ENCODE data around the gene RHOBTB3. TPM values are rescaled to one million over a fixed set of nuclear protein-coding genes. Genes with fewer than 3 reads are reported as not detected.

Gene RHOBTB3
- total RNA-seq, 1 experiment from 2014 or later = 84.3 TPM

DNA sequence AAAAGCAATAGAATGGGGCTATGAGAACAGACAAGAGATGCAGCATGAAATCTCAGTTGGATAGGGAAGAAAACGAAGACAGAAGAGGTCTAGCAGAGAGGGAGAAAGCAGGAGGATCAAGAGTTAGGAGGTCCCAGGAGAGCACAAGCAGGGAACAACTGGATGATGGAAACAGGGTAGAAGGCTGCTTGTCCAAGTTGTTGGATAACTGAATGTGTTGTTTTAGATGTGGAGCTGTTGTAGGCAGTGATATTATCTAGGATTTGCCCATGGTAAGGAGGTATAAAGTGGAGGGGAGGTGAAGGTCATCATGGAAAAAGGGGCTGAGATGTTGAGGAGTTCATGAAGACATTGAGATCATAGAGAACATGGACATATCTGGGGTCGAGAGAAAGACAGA lies 12.4 kb upstream of the RHOBTB3 start (continued):
- TF ChIP-seq, protein P1, sequence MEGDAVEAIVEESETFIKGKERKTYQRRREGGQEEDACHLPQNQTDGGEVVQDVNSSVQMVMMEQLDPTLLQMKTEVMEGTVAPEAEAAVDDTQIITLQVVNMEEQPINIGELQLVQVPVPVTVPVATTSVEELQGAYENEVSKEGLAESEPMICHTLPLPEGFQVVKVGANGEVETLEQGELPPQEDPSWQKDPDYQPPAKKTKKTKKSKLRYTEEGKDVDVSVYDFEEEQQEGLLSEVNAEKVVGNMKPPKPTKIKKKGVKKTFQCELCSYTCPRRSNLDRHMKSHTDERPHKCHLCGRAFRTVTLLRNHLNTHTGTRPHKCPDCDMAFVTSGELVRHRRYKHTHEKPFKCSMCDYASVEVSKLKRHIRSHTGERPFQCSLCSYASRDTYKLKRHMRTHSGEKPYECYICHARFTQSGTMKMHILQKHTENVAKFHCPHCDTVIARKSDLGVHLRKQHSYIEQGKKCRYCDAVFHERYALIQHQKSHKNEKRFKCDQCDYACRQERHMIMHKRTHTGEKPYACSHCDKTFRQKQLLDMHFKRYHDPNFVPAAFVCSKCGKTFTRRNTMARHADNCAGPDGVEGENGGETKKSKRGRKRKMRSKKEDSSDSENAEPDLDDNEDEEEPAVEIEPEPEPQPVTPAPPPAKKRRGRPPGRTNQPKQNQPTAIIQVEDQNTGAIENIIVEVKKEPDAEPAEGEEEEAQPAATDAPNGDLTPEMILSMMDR (IDR thresholded peaks at IDR 0.05 in 2 of 3, conservative IDR thresholded peaks at IDR 0.05 in 1 of 3; ENCODE audit: borderline replicate concordance in 1 of 3, insufficient read depth in 1 of 3, low read depth in 2 of 3, low read length in 2 of 3) = no peak
- no peak for TF ChIP-seq EZH2 (IDR thresholded peaks at IDR 0.05)

DNA sequence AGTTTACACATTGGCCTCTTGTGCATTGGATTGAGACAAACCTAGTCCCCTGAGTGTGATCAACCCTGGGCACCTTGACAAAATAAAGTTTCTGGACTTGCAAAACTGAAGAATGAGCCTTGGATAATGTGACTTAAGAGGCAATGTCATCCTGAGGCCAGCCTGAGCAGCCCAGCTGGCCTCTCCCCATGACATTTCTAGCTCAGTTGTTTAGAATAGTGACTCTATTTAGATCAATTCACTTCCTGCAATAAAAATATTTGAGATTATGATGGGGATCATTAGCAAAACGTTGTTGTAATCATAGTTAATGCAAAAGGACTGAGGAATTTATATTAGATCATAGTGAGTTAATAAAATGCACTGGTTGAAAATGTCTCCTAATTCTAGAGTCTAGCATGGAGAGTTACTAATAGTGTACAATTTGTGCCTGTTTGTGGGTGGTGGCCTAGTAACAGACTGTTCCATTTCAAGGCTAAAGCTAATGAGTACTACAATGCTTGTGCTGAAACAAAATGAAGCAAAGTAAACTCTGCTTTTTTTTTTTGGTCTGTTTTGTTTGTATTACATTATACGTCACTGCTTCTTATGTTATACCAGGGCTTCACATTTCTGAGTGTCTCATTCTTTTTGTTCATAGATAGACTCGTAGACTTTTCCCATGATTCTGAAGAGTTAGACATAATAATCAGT lies 10.9 kb upstream of the RHOBTB3 start:
- Histone ChIP-seq H3K4me3 (replicated peaks in 1 of 2; ENCODE audit: low read depth in 1 of 2, low read length in 2 of 2) (no peak overlapping the region), H3K79me2 (ENCODE audit: insufficient read depth, low read length) (no peaks in the 10 kb centered on the region), H3K9me3 (ENCODE audit: control insufficient read depth in 1 of 2, insufficient read depth in 1 of 2, low read depth in 1 of 2, low read length in 2 of 2) (no peaks in the 10 kb centered on the region), H3K27ac (ENCODE audit: low read depth, low read length) (no peak overlapping the region), H2AFZ (ENCODE audit: low read depth, low read length, poor library complexity, severe bottlenecking) (no peak overlapping the region), H3K36me3 (ENCODE audit: control insufficient read depth in 1 of 2, insufficient read depth in 2 of 2, low read length in 2 of 2) (no peaks in the 10 kb centered on the region), H3K4me1 (ENCODE audit: control insufficient read depth in 1 of 2, insufficient read depth in 2 of 2, low read length in 2 of 2) (peaks cover 17 to 29% of the 10 kb centered on the region in 2 experiments), H3K4me2 (ENCODE audit: low read length) (no peak overlapping the region), H3K9ac (ENCODE audit: low read length) (no peak overlapping the region), H3K9me2 (ENCODE audit: insufficient read depth) (no peaks in the 10 kb centered on the region), H3K27me3 (ENCODE audit: insufficient read depth, low read length) (no peaks in the 10 kb centered on the region), H4K20me1 (ENCODE audit: insufficient read depth) (no peaks in the 10 kb centered on the region)
- TF ChIP-seq FOSL1 (IDR thresholded peaks at IDR 0.05; ENCODE audit: low read depth) (no peak), POLR2A (IDR thresholded peaks at IDR 0.05; ENCODE audit: borderline replicate concordance, extremely low read depth, insufficient read depth, insufficient read length) (no peak), JUND (IDR thresholded peaks at IDR 0.05) (no peak), CBX3 (IDR thresholded peaks at IDR 0.05; ENCODE audit: low read depth) (no peak), RAD21 (IDR thresholded peaks at IDR 0.05; ENCODE audit: low read depth) (no peak), SRF (IDR thresholded peaks at IDR 0.05; ENCODE audit: low read depth) (no peak), SIN3A (IDR thresholded peaks at IDR 0.05; ENCODE audit: low read depth) (no peak), EZH2phosphoT487 (IDR thresholded peaks at IDR 0.05; ENCODE audit: borderline replicate concordance) (no peak)
- TF ChIP-seq, protein P2, sequence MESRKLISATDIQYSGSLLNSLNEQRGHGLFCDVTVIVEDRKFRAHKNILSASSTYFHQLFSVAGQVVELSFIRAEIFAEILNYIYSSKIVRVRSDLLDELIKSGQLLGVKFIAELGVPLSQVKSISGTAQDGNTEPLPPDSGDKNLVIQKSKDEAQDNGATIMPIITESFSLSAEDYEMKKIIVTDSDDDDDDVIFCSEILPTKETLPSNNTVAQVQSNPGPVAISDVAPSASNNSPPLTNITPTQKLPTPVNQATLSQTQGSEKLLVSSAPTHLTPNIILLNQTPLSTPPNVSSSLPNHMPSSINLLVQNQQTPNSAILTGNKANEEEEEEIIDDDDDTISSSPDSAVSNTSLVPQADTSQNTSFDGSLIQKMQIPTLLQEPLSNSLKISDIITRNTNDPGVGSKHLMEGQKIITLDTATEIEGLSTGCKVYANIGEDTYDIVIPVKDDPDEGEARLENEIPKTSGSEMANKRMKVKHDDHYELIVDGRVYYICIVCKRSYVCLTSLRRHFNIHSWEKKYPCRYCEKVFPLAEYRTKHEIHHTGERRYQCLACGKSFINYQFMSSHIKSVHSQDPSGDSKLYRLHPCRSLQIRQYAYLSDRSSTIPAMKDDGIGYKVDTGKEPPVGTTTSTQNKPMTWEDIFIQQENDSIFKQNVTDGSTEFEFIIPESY (IDR thresholded peaks at IDR 0.05; ENCODE audit: extremely low read depth, insufficient replicate concordance, low read length) = no peak
- TF ChIP-seq, protein P3, sequence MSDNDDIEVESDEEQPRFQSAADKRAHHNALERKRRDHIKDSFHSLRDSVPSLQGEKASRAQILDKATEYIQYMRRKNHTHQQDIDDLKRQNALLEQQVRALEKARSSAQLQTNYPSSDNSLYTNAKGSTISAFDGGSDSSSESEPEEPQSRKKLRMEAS (IDR thresholded peaks at IDR 0.05) = no peak
- ChIA-PET POLR2A (no interaction called here), RAD21 (ENCODE audit: low non-redundant PET in 1 of 2, low total read pairs in 2 of 2, uncharacterized antibody in 2 of 2, unreplicated experiment in 2 of 2) (no interaction called here), CTCF (no interaction called here)
- no peak for ATAC-seq
- DNase-seq (ENCODE audit: low read depth, low spot score) = no peak
- BruUV-seq (replicated peaks) = no TSS peak
- intact Hi-C loops (cut with micrococcal nuclease) = no loop called here
